PFSK-1 (cell line): ENCODE measurements around the gene ENOSF1.

Source experiments
- POLR2AphosphoS5 ChIP-seq: IDR thresholded peaks from 2 replicates; pipeline ENCODE4 v1.6.1; 2012; ENCODE audit warnings: low read depth, mild to moderate bottlenecking, control low read depth, low read length, moderate library complexity
- SIN3A ChIP-seq: IDR thresholded peaks from 2 replicates; pipeline ENCODE4 v1.6.1; 2012; ENCODE audit warnings: mild to moderate bottlenecking, low read length, moderate library complexity, borderline replicate concordance; ENCODE audit not compliant: insufficient read depth
- TAF1 ChIP-seq: IDR thresholded peaks from 2 replicates; pipeline ENCODE4 v1.6.1; 2012; ENCODE audit warnings: low read length, control low read depth, borderline replicate concordance; ENCODE audit not compliant: insufficient read depth

DNA sequence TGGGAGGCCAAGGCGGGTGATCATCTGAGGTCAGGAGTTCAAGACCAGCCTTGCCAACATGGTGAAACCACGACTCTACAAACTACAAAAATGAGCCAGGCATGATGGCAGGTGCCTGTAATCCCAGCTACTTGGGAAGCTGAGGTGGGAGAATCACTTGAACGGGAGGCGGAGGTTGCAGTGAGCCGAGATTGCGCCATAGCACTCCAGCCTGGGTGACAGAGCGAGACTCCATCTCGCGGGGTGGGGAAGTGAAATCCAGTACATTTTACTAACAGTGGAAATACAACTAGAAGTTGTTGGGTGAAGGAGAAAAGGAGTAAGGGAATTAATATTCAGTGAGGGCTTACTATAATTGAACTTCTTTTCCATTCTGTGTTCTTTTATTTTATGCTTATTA is 13.2 kb upstream of the ENOSF1 start:
- TF ChIP-seq TAF1 (no peak), SIN3A (no peak), POLR2AphosphoS5 (no peak)
